OCI-LY3 (cell line): ENCODE results near the gene THRB.

ENCODE experiments used
- H2AFZ ChIP-seq: fragments of 200-600, 300-600 bp; shearing (Covaris generic); 2 replicates; pipeline ENCODE4 v1.6.0; 2014; ENCODE audit warnings: antibody characterized with exemption, low read depth, low read length
- H3K27ac ChIP-seq: fragments of 200-600, 300-600 bp; sonication (generic); 2 replicates; pipeline ENCODE4 v1.5.1; 2014; ENCODE audit warnings: mild to moderate bottlenecking, low read length, moderate library complexity, mixed read lengths
- H3K27me3 ChIP-seq: fragments of 200-600, 300-600 bp; sonication (generic); 2 replicates; pipeline ENCODE4 v1.6.1; 2014; ENCODE audit warnings: low read depth, low read length, mixed read lengths
- H3K36me3 ChIP-seq: fragments of 200-600, 300-600 bp; sonication (generic); replicated peaks from 2 replicates; pipeline ENCODE3; 2014; ENCODE audit warnings: low read depth, low read length, mixed read lengths
- H3K4me1 ChIP-seq: fragments of 300-600, 200-600 bp; sonication (generic); 2 replicates; pipeline ENCODE4 v1.6.1; 2014; ENCODE audit warnings: low read length, mixed read lengths
- H3K4me2 ChIP-seq: fragments of 200-600, 300-600 bp; sonication (generic); 2 replicates; pipeline ENCODE4 v1.6.1; 2014; ENCODE audit warnings: low read length, mixed read lengths
- H3K4me3 ChIP-seq: fragments of 300-600, 200-600 bp; sonication (generic); 2 replicates; pipeline ENCODE4 v1.5.1; 2014; ENCODE audit warnings: antibody characterized with exemption, mild to moderate bottlenecking, low read length, moderate library complexity
- H3K79me2 ChIP-seq: fragments of 300-600, 200-600 bp; shearing (Covaris generic); 2 replicates; pipeline ENCODE4 v1.6.1; 2014; ENCODE audit warnings: mild to moderate bottlenecking, low read length, mixed read lengths
- H3K9ac ChIP-seq: fragments of 300-600, 200-600 bp; shearing (Covaris generic); 2 replicates; pipeline ENCODE4 v1.6.0; 2014; ENCODE audit warnings: mild to moderate bottlenecking, low read length, moderate library complexity
- H3K9me3 ChIP-seq: fragments of 200-600, 300-600 bp; shearing (Covaris generic); 2 replicates; pipeline ENCODE4 v1.6.1; 2014; ENCODE audit warnings: low read length, mixed read lengths; ENCODE audit not compliant: insufficient read depth
- H4K20me1 ChIP-seq: fragments of 200-600, 300-600 bp; sonication (generic); 2 replicates; pipeline ENCODE4 v1.6.1; 2016; ENCODE audit warnings: low read length, mixed read lengths; ENCODE audit not compliant: insufficient read depth
- EZH2phosphoT487 ChIP-seq: fragments of 200-600 bp; shearing (Covaris generic); IDR thresholded peaks from 2 replicates; pipeline ENCODE4 v1.6.1; 2018; ENCODE audit warnings: antibody characterized with exemption, mixed run types, low read depth
- TF ChIP-seq, protein P1 (sequence below): fragments of 200-600, 300-600 bp; sonication (generic); IDR thresholded peaks from 2 replicates; pipeline ENCODE4 v1.5.1; 2014; ENCODE audit warnings: antibody characterized with exemption, low read length, low read depth

The THRB gene

DNA sequence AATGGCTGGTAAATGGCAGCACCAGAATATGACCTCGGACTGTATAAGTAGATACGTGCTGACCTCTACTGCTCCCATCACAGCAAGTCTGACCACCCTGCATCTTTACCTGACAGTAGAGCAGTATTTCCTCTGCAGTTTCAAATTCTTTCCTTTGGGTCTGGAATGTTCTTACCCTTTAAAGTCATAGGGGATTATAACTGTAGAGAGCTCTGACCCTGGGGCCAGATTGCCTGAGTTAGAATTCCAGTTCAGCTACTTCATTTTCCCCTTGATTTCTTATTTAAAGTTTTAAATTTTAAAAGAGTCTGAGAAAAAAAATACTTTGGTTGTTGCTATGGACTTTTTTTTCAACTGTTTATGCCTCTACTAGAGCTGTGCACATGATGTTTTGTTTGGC, 311.9 kb downstream of the THRB start:
- Histone ChIP-seq H3K27ac (no peak overlapping the region), H3K4me3 (no peak overlapping the region), H3K4me1 (no peaks in the 10 kb centered on the region), H3K27me3 (no peaks in the 10 kb centered on the region), H3K9me3 (no peaks in the 10 kb centered on the region), H3K4me2 (no peak overlapping the region), H3K79me2 (no peaks in the 10 kb centered on the region), H3K9ac (no peak overlapping the region), H3K36me3 (no peaks in the 10 kb centered on the region), H4K20me1 (no peaks in the 10 kb centered on the region), H2AFZ (no peak overlapping the region)
- TF ChIP-seq, protein P1, sequence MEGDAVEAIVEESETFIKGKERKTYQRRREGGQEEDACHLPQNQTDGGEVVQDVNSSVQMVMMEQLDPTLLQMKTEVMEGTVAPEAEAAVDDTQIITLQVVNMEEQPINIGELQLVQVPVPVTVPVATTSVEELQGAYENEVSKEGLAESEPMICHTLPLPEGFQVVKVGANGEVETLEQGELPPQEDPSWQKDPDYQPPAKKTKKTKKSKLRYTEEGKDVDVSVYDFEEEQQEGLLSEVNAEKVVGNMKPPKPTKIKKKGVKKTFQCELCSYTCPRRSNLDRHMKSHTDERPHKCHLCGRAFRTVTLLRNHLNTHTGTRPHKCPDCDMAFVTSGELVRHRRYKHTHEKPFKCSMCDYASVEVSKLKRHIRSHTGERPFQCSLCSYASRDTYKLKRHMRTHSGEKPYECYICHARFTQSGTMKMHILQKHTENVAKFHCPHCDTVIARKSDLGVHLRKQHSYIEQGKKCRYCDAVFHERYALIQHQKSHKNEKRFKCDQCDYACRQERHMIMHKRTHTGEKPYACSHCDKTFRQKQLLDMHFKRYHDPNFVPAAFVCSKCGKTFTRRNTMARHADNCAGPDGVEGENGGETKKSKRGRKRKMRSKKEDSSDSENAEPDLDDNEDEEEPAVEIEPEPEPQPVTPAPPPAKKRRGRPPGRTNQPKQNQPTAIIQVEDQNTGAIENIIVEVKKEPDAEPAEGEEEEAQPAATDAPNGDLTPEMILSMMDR = no peak
- no peak for TF ChIP-seq EZH2phosphoT487

DNA sequence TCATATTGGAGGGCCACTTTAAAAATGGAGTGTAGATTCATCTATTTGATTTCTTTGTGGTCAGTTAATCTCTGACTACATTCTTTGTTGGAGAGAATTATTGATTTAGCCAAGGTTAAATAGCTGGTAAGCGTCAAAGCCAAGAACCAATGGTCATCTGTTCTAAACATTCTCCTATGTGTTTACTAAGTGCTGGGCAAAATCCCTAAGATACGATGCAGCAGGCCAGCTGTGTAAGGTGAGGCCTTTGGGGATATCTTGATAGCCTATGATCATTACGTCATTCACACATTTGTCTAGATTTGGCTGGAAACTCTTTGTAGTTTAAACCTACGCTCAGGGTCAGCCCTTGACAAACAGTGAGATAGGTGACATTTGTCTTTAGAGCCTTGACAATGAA, 313.4 kb downstream of the THRB start:
- no peak overlapping the region for H3K4me3 ChIP-seq
- H3K27ac ChIP-seq = no peak overlapping the region
- no peak overlapping the region for H3K4me2 ChIP-seq
- H3K9me3 ChIP-seq = no peaks in the 10 kb centered on the region
- H3K36me3 ChIP-seq = no peaks in the 10 kb centered on the region
- no peaks in the 10 kb centered on the region for H4K20me1 ChIP-seq
- H3K79me2 ChIP-seq = no peaks in the 10 kb centered on the region
- H3K4me1 ChIP-seq = no peaks in the 10 kb centered on the region
- H2AFZ ChIP-seq = no peak overlapping the region
- H3K9ac ChIP-seq = no peak overlapping the region
- TF ChIP-seq, protein P1 = no peak
- TF ChIP-seq EZH2phosphoT487 = no peak
- no peaks in the 10 kb centered on the region for H3K27me3 ChIP-seq

DNA sequence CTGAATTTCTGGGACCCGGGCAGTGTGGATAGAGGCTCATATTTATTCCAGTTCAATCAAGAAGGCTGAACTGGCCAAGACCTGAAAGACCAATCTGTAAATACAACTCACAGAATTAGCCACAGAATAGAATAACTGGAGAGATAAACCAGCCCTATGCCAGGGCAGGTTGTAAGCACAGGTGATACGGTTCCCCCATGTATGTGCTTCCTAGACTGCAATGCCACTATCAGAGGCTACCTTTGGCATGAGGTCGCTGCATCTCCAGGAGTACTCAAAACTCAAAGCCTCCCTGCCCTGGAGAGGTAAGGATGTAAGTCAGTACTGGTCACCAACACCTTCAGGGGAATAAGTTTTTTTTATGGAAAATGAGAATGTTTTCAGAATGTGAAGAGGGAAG, 314.0 kb downstream of the THRB start:
- Histone ChIP-seq H2AFZ (no peak overlapping the region), H3K4me1 (no peaks in the 10 kb centered on the region), H3K27ac (no peak overlapping the region), H3K4me3 (no peak overlapping the region), H3K4me2 (no peak overlapping the region), H3K9me3 (no peaks in the 10 kb centered on the region), H3K9ac (no peak overlapping the region), H3K79me2 (no peaks in the 10 kb centered on the region), H3K27me3 (no peaks in the 10 kb centered on the region), H4K20me1 (no peaks in the 10 kb centered on the region), H3K36me3 (no peaks in the 10 kb centered on the region)
- TF ChIP-seq, protein P1 = no peak

DNA sequence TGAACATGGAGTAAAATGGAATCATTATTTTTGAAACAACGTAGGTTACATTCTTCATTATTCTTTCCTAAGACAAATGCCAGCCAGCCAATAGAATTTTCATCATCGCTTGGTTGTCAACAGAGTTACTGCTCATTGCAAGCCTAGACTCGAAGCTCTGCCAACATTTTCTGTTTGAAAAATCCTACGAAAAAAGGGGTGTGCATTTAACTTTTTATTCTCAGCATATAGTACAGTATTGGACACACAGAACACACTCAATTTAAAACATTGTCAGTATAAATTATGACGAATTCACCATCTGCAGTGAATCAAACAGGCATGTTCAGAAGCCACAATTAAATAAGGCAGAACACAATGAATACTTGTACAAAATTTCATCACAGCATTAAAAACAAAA, 317.4 kb downstream of the THRB start:
- no peak overlapping the region for H3K4me3 ChIP-seq
- H3K36me3 ChIP-seq = no peaks in the 10 kb centered on the region
- no peak overlapping the region for H3K27ac ChIP-seq
- no peak overlapping the region for H3K9ac ChIP-seq
- TF ChIP-seq, protein P1 = no peak
- TF ChIP-seq EZH2phosphoT487 = no peak
- H3K27me3 ChIP-seq = no peaks in the 10 kb centered on the region
- H4K20me1 ChIP-seq = no peaks in the 10 kb centered on the region
- H3K9me3 ChIP-seq = no peaks in the 10 kb centered on the region
- H2AFZ ChIP-seq = no peak overlapping the region
- no peaks in the 10 kb centered on the region for H3K4me1 ChIP-seq
- no peaks in the 10 kb centered on the region for H3K79me2 ChIP-seq
- H3K4me2 ChIP-seq = no peak overlapping the region
